NK-92 (cell line): Measurements from ENCODE around the gene ATXN1.

Source experiments
- DNase-seq: peaks from one replicate; lab custom pipeline; 2025; ENCODE audit not compliant: unreplicated experiment; lab: John Stamatoyannopoulos, UW

The ATXN1 gene

DNA sequence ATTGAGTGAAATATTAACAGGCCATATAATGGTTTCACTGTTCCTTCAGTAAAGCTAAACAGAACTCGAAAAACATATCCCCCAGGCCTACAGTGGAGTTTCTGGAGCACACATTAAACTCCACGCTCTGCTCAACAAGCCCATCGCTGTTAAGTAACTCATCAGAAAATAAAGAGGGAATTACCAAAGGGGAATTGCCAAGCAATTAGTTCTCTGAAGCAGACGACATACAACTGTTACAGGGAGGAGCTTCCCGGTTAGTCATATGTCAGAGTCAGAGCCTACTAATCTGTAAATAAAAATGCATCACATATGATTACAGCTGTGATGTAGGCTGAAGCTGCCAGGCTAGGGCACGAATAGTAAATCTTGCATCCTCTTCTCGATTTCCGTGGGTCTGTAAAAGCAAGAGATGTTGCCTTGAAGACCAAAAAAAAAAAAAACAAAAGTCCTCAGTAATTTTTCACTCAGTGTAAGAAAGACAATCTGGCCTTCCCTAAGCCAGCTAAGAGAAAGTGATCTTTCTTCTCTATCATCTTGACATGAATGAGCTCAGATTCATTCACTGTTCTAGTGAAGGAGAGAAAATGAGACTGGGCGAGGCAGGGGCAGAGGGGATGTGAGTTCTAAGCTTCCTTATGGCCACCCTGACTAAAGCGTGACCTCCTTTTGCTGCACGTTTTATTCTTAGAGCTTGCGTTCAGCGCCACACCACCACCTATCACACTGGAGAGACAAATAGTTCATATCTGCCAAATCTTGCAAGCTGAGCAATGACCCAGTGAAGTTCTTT lies 13.8 kb downstream of the ATXN1 start:
- no peak for DNase-seq

DNA sequence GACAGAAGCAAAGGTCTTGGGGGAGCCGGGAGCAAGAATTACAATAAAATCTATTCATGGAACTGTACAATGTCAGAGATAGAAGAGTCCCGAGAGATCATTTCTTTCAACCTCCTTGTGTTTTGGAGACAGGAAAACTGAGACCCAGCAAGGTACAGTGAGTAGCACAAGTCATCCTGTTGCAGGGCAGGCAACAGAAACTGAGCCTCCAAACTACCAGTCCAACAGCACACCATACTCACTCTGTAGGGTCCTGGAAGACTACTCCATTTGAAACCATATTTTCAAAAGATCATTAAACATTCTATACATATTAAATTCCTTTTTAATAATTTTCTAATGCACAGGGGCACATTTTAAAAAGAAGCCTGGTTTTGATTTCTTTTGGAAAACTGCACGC lies 14.4 kb downstream of the ATXN1 start:
- no peak for DNase-seq

DNA sequence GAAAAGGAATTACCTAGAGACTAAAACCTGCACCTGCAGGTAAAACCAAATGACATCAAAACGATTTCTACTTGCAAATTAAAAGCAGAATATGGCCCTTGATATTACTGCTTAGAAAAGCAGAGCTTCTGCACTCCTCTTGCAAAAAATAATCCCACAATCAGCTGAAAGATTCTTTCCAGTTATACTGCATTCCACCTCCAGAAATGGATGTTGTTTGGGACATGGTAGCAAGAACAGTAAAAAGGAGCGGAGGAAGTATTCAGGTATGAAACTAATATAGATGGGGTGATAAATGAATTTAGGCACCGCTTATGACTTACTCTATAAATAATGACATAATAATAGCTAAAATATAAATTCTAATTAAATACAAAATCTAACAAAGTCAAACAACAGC lies 14.9 kb downstream of the ATXN1 start:
- no peak for DNase-seq

DNA sequence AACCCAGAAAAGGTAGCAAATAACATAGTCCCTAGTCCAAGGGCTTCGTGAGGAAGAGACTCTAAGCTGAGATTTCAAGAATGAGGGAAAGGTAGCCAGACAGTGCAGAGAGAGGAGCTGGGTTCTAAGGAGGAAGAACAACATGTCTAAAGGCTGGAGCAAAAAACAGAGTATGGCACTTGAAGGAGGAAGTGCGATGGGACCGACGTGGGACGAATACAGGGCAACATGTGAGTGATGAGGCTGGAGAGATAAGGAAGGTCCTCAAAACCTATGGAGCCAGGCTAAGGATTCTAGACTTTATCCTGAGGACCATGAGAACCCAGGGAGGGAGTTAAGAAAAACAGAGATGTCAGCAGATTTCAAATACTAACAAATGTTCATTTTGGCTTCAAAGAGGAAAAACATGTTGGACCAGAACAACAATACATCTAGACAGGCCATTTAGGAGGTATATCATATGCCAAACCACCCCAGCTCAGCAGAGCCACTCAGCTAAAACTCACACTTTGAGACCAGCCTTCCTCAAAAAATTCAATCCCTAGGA lies 17.5 kb downstream of the ATXN1 start:
- no peak for DNase-seq

DNA sequence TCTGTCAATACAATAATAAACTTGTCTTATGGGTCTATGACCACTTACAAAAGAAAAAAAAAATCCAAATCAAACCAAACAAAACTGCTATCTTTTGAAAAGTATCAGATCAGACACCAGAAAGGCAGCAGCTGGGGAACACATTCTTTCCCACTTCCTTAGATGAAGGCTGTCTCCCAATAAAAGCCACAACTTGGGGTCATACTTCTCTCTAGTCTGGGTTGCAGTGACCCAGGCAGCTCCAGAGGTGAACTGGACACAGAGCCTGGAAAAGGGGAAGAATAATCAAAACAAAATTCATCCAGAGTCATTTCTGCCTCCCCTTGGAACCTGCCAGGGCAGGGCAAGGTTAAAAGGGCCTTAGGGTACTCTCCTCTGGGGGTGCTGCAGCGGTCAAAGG lies 19.1 kb downstream of the ATXN1 start:
- DNase-seq: no peak

DNA sequence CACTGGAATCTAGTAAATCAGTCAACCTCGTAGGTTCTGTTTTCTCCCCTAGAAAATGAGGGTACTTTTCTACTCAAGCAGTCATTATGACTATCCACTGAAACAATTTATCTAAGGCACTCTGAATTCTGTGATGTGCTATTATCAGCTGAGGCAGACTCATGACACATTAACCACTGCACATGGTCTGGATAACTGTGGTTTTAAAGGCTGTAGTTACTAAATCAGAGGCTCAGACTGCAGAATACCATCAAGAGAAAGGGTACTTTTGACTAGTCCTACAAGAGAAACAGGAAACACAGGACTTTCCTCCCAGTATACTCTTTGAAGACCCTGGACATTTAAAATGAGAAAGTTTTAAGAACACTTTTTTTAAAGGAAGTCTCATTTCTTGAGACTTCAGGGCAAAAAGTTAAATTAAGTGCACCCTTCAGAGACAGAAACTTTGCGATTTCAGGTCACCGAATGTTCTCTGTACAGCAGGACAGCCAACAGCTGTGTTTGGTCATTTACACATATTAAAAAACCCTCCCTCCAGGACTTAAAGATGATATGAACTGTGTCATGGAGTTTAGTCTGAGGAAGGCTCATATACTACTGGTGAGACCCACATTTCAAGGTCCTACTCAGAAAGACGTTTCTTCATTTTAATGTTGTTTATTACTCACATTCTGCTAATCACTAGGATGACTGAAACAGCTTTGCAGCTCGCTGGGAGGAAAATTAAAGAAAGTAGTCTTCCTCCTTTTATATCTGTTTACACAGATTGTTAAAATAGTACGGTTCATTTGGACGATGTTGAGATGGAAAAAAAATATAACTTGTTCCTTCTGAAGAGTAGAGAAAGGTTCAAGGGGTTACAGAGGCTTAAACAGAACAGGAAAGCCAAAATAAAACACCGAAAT lies 19.9 kb downstream of the ATXN1 start:
- DNase-seq: no peak

DNA sequence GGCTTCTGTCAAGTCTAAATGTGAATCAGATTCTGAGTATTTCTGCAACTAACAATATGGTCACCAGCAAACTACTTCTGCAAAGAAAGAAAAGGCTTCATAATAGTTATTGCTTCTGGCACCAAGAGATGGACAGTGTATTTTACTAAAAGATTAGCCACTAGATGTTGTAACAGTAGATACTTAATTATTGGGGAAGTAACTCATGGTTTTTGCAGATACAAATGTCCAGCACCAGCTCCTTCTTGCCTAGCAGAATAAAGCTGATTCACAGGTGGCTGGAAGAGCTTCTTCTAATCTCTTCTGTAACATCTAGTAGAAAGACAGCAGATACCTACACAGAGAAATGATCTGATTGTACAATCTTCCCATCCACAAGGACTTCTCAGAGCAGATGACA lies 21.2 kb downstream of the ATXN1 start:
- DNase-seq: no peak

DNA sequence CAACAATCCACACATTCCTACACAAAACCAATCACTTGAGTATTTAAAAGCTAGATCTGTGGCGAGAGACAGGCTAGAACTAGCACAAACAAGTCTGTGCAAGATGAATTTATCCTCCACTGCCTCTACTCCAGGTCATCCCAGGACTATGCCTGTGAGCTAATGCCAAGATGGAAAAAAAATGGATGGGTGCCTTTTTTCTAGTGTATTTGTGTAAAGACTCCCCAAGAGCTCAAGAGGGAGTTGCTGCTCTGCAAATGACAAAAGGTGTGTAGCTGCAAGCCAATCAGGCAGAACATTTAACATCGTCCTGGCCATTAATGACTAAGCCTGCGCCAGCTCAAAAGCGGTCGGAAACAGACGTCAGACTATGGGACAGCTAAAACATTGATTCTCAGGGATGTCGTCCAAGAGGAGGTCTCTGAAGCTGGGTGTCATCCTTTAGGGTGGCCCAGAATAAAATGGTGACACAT lies 21.9 kb downstream of the ATXN1 start:
- DNase-seq: no peak

DNA sequence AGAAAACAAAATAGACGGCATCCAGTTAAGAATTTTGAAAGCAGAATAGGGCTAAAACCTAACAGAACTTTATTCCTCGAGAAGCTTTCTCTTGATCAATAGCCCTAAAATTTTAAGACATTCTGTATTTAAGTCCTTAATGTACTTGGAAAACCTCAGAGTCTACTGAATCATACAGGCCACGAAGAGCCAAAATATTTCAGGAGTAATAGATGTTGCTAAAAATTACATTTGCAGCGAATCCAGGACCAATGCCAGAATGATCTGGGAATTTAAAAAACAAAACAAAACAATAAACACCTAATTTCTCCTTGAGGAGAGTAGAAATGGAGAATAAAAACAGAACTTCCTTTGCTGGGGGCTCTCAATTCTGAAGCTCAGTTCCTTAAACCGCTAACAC lies 23.3 kb downstream of the ATXN1 start:
- DNase-seq: no peak

DNA sequence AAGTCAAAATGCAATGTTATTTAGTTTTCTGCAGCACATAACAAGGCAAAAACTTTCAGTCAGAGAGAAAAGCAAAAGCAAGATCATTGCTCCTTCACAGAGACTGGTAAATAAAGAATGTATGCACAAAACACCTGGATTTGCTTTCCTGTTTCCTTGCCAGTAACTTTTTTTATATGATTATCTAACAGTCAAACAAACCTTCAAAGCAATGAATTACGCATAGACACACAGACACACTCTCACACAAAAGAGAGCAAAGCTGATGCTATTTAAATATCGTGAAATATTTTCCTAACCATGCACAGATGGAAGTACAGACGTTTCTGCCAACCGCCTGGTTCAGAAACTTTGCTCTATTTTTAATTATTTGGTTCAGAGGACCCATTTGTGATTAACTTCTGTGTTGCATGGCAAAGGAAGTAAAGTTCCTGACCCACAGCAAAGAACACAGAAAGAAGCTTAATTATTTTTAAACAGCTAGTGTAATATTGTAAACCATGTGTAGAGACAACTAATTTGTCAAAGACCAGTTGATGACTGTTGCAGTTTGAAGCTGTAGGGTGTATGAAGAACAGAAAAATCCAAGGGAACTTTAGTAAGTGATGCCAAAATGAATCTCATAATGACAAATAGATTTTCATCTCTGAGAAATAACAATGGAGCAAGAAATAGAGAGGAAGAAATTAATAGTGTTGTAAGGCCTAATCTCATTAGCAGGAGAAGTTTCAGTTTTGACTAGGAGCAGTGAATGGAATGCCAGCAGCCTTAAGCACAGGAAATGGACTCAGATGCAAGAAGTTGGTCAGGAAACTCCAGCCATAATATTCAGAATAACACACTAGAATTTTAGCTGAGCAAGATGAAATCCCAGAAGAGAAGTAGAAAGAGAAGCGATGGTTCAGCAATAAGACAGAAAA lies 24.1 kb downstream of the ATXN1 start:
- DNase-seq: no peak

DNA sequence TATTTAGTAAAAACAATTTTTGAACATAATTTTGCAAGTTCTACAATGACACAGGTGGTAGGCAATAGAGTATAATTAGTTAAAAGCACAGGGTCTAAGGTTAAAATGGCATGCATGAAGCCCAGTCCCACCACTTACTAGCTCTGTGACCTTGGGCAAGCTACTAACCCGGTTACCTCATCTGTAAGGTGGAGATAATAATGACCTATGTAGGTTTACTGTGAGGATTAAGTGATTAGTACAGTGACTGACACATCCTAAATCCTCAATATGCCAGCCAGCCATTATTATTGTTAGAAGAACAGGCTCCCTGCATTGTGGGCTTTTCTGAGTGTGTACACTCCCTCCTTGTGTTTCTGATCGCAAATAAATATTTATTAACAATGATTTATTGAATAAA lies 26.2 kb downstream of the ATXN1 start:
- no peak for DNase-seq

DNA sequence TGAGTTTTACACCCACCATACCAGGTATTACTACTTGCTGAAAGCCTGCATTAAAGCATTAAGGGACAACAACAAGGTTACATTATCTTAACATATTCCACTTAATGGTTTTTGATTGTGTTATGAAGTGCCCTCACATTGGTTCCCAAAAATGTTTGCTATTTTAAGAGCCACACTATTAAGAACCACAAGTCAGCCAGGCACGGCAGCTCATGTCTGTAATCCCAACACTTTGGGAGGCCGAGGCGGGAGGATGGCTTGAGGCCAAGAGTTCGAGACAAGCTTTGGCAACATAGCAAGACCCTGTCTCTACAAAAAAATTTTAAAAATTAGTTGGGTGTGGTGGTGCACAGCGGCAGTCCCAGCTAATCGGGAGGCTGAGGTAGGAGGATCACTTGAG lies 28.2 kb downstream of the ATXN1 start:
- no peak for DNase-seq

DNA sequence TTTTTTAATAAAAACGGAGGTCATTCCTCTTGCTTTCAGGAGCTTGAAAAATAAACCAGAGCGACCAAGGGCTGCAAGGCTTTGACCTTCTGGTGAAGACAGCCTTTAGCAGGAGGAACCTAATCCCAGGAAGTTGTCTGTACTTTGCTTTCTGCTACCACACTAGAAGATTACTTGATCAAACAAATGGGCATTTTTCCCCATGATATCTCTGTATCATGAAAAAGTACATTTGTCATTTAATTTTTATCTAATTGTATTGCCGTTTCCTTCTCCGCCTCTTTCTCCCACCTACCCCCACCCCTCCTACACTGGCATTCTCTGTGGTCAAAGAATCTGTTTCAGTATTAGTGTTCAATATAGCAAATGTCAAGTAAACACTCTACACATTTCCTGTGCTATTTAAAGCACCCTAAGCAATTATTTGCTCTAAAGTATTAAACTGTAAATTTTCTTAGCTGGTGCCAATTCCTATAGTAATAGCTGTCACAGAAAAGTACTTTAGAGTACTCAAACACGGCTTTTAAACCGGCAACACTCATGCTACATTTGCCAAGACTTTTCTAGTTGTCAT lies 29.7 kb downstream of the ATXN1 start:
- no peak for DNase-seq

DNA sequence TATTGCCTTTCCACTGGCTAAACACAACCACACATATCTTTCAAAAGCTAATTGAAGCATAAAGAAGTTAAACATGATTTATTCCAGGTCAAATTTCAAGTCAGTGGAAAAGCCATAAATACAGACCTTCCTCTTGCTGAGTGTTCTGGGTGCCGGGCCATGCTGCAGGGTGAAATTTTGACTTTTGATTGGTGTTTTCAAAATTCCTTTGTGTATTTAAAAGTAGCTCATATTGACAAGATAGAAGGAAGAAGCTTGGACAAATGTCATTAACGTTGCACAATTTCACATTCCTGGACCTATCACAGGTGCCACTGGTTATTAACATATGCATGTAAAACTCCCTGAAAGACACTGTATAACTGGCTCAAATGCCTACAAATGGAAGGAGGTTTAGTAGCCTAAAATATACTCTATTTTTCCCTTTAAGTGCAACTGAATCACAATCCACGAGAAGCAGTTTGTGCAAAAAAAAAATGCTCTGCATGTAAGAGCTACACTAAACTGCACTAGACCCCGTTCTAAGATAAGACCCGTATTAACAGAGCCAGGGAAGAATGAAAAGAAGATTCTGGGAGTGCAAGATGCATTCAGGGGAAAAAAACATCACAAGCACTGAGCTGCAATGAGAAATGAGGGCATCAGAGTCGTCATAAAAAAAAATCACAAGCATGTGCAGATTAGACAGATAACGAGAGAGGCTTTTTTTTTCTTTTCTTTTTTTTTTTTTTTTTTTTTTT lies 30.4 kb downstream of the ATXN1 start:
- no peak for DNase-seq

DNA sequence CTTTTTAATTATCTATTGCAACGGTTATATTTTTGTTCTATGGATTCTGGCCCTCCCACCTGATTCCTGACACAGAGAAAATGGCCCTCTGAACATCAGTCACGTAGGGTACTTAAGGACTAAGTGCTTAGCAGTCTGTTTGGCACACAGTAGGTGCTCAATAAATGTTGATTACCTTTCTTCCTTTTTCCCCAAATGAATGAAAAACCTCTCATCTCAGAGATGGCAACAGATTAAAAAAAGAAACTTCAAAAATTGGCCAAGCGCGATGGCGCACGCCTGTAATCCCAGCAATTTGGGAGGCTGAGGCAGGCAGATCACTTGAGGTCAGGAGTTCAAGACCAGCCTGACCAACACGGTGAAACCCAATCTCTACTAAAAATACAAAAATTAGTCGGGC lies 31.5 kb downstream of the ATXN1 start:
- DNase-seq: no peak

DNA sequence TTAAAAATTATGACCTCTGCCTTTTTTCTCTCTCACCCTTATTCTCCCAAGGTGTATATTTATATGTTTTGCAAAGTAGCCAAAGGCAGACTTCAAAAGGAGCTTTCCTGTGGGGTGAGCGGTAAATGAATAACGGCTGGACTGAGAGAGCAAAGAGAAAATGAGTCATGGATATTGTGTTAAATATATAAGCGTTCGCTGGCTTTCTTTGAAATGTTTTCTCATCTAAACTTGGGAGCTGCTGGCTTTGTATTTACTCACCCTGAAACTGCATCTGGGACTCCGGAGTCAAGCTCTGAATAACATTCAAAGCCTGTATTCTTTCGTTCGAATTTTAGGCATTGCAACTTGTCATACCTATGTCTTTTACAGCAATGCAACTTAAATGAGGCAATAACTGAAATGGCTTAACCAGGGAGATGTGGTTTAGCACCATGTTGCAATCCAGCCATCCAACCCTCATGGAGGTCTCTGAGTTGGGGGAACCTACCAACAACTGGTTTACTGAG lies 32.0 kb downstream of the ATXN1 start:
- DNase-seq: no peak

DNA sequence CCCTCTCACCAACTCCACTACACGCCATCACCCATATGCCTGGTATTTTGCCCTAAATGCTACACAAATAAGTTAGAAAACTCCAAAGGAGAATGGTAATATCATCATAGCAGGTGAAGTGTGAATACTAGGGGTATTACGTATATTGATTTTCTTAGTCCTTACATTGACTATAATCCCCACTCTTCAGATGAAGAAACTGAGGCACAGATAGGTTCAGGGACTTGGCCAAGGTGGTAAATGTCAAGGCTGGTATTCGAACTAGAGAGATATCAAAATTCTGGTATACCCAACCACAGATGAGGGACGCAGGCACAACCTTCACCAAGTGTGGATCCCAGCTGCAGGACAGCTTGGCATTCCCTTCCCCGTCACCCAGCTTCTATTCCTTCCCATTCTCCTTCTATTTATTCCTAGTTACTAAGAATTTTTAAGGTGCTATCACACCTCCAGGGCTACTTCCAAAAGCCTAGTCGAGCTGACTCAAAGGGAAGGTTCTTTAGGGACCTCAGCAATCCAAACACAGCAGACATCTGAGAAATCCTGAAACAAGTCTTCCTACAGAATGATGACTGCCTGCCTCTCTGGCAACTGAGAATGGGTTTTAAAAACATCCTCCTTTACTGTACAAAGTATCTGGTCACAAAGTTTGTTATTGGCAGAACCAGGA lies 32.6 kb downstream of the ATXN1 start:
- no peak for DNase-seq

DNA sequence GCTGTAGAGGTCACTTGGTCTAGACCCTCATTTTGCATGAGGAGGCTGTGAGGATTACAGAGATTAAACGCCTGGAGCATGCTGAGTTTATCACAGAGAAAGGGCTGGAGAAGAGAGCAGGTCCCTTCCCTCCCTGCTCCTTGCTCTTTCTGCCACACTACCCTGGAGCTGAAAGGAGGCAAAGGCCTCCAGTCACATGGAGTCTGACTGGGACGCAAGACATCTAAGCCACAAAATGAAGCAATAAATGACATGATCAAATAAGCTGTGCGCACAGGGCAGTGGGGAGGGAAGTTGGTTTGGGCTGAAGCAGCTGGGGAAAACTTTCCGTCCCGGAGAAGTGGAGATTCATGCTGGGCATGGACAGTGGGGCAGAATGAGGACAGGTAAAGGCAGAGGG lies 33.3 kb downstream of the ATXN1 start:
- DNase-seq: no peak
